Astrocyte (in vitro differentiated cells and primary cell): ENCODE results near the gene VWC2L. TPM values are rescaled to one million over a fixed set of nuclear protein-coding genes. Genes with fewer than 3 reads are reported as not detected.

Experiments
- DNase-seq: peaks from one replicate; pipeline ENCODE4 v3.0.0-alpha.2; 2010; ENCODE audit warnings: low read depth
- FAIRE-seq: peaks from 2 replicates; lab custom pipeline; 2011; peaks lifted over from hg19 to GRCh38; lab: Jason Lieb, UNC
- H2AFZ ChIP-seq: 2 replicates; pipeline ENCODE4 v1.6.0; 2012; ENCODE audit warnings: low read depth, low read length, inconsistent platforms
- H3K27ac ChIP-seq: 2 replicates; pipeline ENCODE4 v1.5.1; 2011; ENCODE audit warnings: low read depth, low read length, inconsistent platforms
- H3K27me3 ChIP-seq: 2 replicates; pipeline ENCODE4 v1.6.0; 2011; ENCODE audit warnings: low read length, inconsistent platforms; ENCODE audit not compliant: insufficient read depth
- H3K36me3 ChIP-seq: 2 replicates; pipeline ENCODE4 v1.5.1; 2011; ENCODE audit warnings: low read length, inconsistent platforms; ENCODE audit not compliant: insufficient read depth
- H3K4me1 ChIP-seq: 2 replicates; pipeline ENCODE4 v1.5.1; 2011; ENCODE audit warnings: low read length, inconsistent platforms; ENCODE audit not compliant: insufficient read depth
- H3K4me2 ChIP-seq: 2 replicates; pipeline ENCODE4 v1.6.0; 2012; ENCODE audit warnings: low read length, inconsistent platforms
- H3K4me3 ChIP-seq: 2 replicates; pipeline ENCODE4 v1.5.1; 2011; ENCODE audit warnings: low read depth, mild to moderate bottlenecking, low read length, inconsistent platforms; ENCODE audit not compliant: insufficient read depth
- H3K79me2 ChIP-seq: 2 replicates; pipeline ENCODE4 v1.6.0; 2012; ENCODE audit warnings: mild to moderate bottlenecking, low read length, inconsistent platforms; ENCODE audit not compliant: insufficient read depth
- H3K9ac ChIP-seq: 2 replicates; pipeline ENCODE4 v1.6.0; 2012; ENCODE audit warnings: mild to moderate bottlenecking, low read length, inconsistent platforms
- H3K9me3 ChIP-seq: 2 replicates; pipeline ENCODE4 v1.5.1; 2012; ENCODE audit warnings: low read depth, mild to moderate bottlenecking, low read length, inconsistent platforms; ENCODE audit not compliant: insufficient read depth
- H4K20me1 ChIP-seq: 2 replicates; pipeline ENCODE4 v1.6.0; 2012; ENCODE audit warnings: low read length, inconsistent platforms; ENCODE audit not compliant: insufficient read depth
- H3K27ac Mint-ChIP-seq: one replicate; pipeline ENCODE4 v1.8.0; 2021; ENCODE audit warnings: mild to moderate bottlenecking, mixed read lengths; ENCODE audit not compliant: unreplicated experiment
- H3K27me3 Mint-ChIP-seq: one replicate; pipeline ENCODE4 v1.8.0; 2021; ENCODE audit warnings: low read depth, mixed read lengths; ENCODE audit not compliant: unreplicated experiment
- H3K36me3 Mint-ChIP-seq: one replicate; pipeline ENCODE4 v1.8.0; 2021; ENCODE audit warnings: low read depth, mixed read lengths; ENCODE audit not compliant: unreplicated experiment
- H3K4me1 Mint-ChIP-seq: one replicate; pipeline ENCODE4 v1.8.0; 2021; ENCODE audit warnings: low read depth, mixed read lengths; ENCODE audit not compliant: unreplicated experiment
- H3K4me3 Mint-ChIP-seq: one replicate; pipeline ENCODE4 v1.8.0; 2021; ENCODE audit warnings: mild to moderate bottlenecking, moderate library complexity, mixed read lengths; ENCODE audit not compliant: unreplicated experiment
- H3K9me3 Mint-ChIP-seq: one replicate; pipeline ENCODE4 v1.8.0; 2021; ENCODE audit warnings: mild to moderate bottlenecking, mixed read lengths; ENCODE audit not compliant: unreplicated experiment
- EZH2 ChIP-seq: IDR thresholded peaks from 2 replicates; pipeline ENCODE4 v1.6.1; 2012; ENCODE audit warnings: mild to moderate bottlenecking, low read length, inconsistent platforms; ENCODE audit not compliant: insufficient read depth
- total RNA-seq: library from RNA; stranded (reverse); gene quantifications from 2 replicates; pipeline ENCODE4 v1.2.1, GENCODE V29; 2021
- TF ChIP-seq, protein P1 (sequence below): IDR thresholded peaks from 2 replicates; pipeline ENCODE4 v1.5.1; 2011; ENCODE audit warnings: low read depth, mild to moderate bottlenecking, inconsistent platforms, low read length, moderate library complexity; ENCODE audit not compliant: insufficient read depth

Gene VWC2L
- total RNA-seq, 1 donor from 2014 or later, result not detected

DNA sequence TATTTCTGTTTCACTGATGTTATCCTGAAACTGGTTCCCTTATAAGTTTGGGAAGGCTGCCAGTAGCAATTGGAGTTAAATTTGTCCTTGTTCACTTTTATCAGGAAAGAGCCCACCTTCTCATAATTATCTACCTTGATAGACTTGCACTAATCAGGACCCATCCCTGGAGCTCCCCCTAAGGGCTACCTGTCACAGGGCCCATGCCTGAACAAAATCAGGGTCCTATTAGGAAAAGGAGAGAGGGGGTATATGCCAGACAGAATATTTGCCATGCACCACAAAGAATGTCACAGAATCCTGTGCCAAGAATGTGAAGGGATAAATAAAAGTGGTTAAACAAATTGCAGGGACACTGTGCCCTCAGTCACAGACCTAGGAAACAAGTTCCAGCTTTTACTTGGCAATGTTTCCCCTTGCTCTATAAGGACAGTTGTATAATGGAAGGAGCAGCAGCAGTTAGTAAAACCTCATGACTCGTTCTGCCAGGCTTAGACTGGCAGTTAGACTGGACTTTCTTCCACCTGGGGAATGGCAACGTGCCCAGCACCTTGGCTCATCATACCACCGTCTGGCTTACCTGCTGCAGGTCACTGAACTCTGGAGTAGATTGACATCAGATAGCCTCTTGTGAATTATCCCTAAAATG is 32.3 kb upstream of the VWC2L start:
- H3K4me1 ChIP-seq, result no peaks in the 10 kb centered on the region
- H3K4me2 ChIP-seq, result no peak overlapping the region
- no peak overlapping the region for H3K9ac ChIP-seq
- no peaks in the 10 kb centered on the region for H3K9me3 Mint-ChIP-seq
- no peaks in the 10 kb centered on the region for H3K36me3 ChIP-seq
- H3K79me2 ChIP-seq, result no peaks in the 10 kb centered on the region
- no peak overlapping the region for H2AFZ ChIP-seq
- H3K27me3 Mint-ChIP-seq, result no peaks in the 10 kb centered on the region
- H3K4me3 ChIP-seq, result no peak overlapping the region
- DNase-seq (no peak), FAIRE-seq (no peak)
- H3K4me3 Mint-ChIP-seq, result no peak overlapping the region
- H3K36me3 Mint-ChIP-seq, result no peaks in the 10 kb centered on the region
- H3K27ac ChIP-seq, result no peak overlapping the region
- no peaks in the 10 kb centered on the region for H3K27me3 ChIP-seq
- no peaks in the 10 kb centered on the region for H4K20me1 ChIP-seq
- TF ChIP-seq EZH2, result no peak
- TF ChIP-seq, protein P1, sequence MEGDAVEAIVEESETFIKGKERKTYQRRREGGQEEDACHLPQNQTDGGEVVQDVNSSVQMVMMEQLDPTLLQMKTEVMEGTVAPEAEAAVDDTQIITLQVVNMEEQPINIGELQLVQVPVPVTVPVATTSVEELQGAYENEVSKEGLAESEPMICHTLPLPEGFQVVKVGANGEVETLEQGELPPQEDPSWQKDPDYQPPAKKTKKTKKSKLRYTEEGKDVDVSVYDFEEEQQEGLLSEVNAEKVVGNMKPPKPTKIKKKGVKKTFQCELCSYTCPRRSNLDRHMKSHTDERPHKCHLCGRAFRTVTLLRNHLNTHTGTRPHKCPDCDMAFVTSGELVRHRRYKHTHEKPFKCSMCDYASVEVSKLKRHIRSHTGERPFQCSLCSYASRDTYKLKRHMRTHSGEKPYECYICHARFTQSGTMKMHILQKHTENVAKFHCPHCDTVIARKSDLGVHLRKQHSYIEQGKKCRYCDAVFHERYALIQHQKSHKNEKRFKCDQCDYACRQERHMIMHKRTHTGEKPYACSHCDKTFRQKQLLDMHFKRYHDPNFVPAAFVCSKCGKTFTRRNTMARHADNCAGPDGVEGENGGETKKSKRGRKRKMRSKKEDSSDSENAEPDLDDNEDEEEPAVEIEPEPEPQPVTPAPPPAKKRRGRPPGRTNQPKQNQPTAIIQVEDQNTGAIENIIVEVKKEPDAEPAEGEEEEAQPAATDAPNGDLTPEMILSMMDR, result no peak
- H3K4me1 Mint-ChIP-seq, result peaks cover 13% of the 10 kb centered on the region
- no peaks in the 10 kb centered on the region for H3K9me3 ChIP-seq
- H3K27ac Mint-ChIP-seq, result no peak overlapping the region

DNA sequence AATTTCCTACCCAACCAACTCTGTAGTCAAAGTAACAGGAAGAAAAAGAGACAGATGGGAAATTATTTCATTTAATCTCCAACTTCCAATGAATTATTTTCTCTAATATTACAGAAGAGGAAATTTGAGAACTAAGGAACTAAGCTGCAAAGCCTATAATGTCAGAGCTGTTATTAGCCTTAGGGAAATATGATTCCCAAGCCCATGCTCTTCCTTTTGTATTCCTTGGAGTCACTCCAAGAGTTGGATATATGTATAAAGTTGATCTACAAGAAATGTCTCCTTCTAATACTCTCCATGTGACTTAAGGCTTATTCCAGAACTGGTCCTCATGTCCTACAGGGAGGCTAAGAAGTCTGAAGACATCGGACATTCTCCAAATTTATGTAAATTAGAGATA is 31.6 kb upstream of the VWC2L start:
- DNase-seq, result no peak
- no peaks in the 10 kb centered on the region for H3K79me2 ChIP-seq
- H3K9me3 ChIP-seq, result no peaks in the 10 kb centered on the region
- Mint-ChIP-seq H3K4me3 (no peak overlapping the region), H3K36me3 (no peaks in the 10 kb centered on the region), H3K27me3 (no peaks in the 10 kb centered on the region), H3K4me1 (peaks cover 13% of the 10 kb centered on the region), H3K9me3 (no peaks in the 10 kb centered on the region), H3K27ac (no peak overlapping the region)
- TF ChIP-seq, protein P1, result no peak
- no peak for TF ChIP-seq EZH2
- H3K4me1 ChIP-seq, result no peaks in the 10 kb centered on the region
- no peaks in the 10 kb centered on the region for H3K36me3 ChIP-seq
- no peak for FAIRE-seq
- H3K4me3 ChIP-seq, result no peak overlapping the region
- no peak overlapping the region for H3K9ac ChIP-seq
- no peaks in the 10 kb centered on the region for H3K27me3 ChIP-seq
- no peaks in the 10 kb centered on the region for H4K20me1 ChIP-seq
- H2AFZ ChIP-seq, result no peak overlapping the region
- no peak overlapping the region for H3K27ac ChIP-seq
- no peak overlapping the region for H3K4me2 ChIP-seq

DNA sequence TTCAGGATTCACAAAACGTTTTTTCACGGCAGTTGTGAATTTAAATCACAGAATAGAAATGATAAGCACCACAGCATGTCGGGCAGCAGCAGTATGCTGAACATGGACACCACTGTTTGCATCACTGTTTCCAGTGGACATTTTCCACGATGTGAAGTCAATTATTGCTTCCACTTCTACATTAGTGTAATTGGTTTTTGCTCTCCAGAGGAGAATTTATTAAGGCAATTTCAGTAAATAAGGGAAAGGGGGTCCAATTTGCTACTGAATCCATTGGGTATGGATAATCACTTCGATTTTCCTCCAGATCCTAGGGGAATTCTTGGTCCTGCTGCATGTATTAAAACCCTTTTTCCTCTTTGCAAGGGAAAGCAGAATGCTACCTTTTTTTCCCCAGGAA is 30.2 kb upstream of the VWC2L start:
- H3K4me1 ChIP-seq, result no peaks in the 10 kb centered on the region
- no peak overlapping the region for H3K4me2 ChIP-seq
- no peaks in the 10 kb centered on the region for H3K9me3 ChIP-seq
- Mint-ChIP-seq H3K27me3 (no peaks in the 10 kb centered on the region), H3K27ac (no peak overlapping the region), H3K9me3 (no peaks in the 10 kb centered on the region), H3K4me1 (peaks cover 13% of the 10 kb centered on the region), H3K36me3 (no peaks in the 10 kb centered on the region), H3K4me3 (no peak overlapping the region)
- H2AFZ ChIP-seq, result no peak overlapping the region
- no peaks in the 10 kb centered on the region for H3K36me3 ChIP-seq
- no peak overlapping the region for H3K27ac ChIP-seq
- H3K79me2 ChIP-seq, result no peaks in the 10 kb centered on the region
- no peak overlapping the region for H3K4me3 ChIP-seq
- no peaks in the 10 kb centered on the region for H3K27me3 ChIP-seq
- H3K9ac ChIP-seq, result no peak overlapping the region
- no peak for TF ChIP-seq EZH2
- TF ChIP-seq, protein P1, result no peak
- DNase-seq, result no peak
- no peak for FAIRE-seq
- H4K20me1 ChIP-seq, result no peaks in the 10 kb centered on the region
